ENCODE measurements around the gene SUPT6H. TPM values are rescaled to one million over a fixed set of nuclear protein-coding genes. Genes with fewer than 3 reads are reported as not detected.

Gene SUPT6H
- total and polyA plus RNA-seq, 9 of the 15 experiments (the other 6 are each of a cell fraction or from before 2014, with no cell fraction given) = 1.7 to 77.7 (median 49.2) TPM

DNA sequence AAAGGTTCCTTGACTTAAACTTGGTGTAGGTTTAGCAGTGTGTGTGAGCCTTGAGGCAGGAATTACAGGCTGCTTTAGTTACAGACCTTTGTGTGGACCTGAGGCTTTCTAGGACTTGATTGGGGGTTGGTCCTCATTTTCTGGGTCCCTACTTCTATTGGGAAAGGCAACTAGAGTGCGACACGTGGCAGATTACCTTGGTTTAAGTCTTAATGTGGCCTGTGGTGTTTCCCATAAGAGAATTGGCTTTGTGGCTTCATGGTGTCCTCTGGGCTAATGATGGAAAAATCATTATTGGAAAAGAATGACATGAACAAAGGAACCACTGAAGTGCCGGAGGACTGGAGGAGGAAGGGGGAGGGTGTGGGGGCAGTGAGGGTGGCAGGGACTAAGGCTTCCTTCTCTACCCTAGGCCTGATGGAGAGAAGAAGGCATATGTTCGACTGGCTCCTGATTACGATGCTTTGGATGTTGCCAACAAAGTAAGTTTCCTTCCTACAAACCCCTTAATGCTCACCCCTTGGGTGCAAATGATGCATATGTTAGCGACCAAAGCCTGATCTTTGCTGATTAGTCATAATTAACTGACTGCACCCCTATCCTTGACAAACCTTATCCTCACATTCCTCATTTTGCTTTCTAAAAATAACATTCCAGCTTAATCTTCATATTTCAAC lies 61.3 kb downstream of the SUPT6H start (continued):
- TF ChIP-seq POLR3G (IDR thresholded peaks at IDR 0.05; ENCODE audit: extremely low read depth, insufficient read length, insufficient replicate concordance) (no peak), ZBTB8A (IDR thresholded peaks at IDR 0.05; ENCODE audit: partially characterized antibody) (no peak), ZNF253 (CRISPR knock-in tag; conservative IDR thresholded peaks at IDR 0.05) (0 out of 2 replicates have a peak, but pooled peaks have one; percentile 23), POLR2G (IDR thresholded peaks at IDR 0.05; ENCODE audit: low read depth, low read length) (0 out of 2 replicates have a peak, but pooled peaks have one; percentile 24), POLR2A (conservative IDR thresholded peaks at IDR 0.05) (peak; percentile 2; the same call in 1 of the 2 replicates), PCBP1 (IDR thresholded peaks at IDR 0.05; ENCODE audit: low read depth, low read length, poor library complexity, severe bottlenecking) (no peak)
- TF ChIP-seq, protein P1, sequence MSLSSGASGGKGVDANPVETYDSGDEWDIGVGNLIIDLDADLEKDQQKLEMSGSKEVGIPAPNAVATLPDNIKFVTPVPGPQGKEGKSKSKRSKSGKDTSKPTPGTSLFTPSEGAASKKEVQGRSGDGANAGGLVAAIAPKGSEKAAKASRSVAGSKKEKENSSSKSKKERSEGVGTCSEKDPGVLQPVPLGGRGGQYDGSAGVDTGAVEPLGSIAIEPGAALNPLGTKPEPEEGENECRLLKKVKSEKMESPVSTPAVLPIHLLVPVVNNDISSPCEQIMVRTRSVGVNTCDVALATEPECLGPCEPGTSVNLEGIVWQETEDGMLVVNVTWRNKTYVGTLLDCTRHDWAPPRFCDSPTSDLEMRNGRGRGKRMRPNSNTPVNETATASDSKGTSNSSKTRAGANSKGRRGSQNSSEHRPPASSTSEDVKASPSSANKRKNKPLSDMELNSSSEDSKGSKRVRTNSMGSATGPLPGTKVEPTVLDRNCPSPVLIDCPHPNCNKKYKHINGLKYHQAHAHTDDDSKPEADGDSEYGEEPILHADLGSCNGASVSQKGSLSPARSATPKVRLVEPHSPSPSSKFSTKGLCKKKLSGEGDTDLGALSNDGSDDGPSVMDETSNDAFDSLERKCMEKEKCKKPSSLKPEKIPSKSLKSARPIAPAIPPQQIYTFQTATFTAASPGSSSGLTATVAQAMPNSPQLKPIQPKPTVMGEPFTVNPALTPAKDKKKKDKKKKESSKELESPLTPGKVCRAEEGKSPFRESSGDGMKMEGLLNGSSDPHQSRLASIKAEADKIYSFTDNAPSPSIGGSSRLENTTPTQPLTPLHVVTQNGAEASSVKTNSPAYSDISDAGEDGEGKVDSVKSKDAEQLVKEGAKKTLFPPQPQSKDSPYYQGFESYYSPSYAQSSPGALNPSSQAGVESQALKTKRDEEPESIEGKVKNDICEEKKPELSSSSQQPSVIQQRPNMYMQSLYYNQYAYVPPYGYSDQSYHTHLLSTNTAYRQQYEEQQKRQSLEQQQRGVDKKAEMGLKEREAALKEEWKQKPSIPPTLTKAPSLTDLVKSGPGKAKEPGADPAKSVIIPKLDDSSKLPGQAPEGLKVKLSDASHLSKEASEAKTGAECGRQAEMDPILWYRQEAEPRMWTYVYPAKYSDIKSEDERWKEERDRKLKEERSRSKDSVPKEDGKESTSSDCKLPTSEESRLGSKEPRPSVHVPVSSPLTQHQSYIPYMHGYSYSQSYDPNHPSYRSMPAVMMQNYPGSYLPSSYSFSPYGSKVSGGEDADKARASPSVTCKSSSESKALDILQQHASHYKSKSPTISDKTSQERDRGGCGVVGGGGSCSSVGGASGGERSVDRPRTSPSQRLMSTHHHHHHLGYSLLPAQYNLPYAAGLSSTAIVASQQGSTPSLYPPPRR (CRISPR knock-in tag; IDR thresholded peaks at IDR 0.05; ENCODE audit: borderline replicate concordance) = 0 out of 2 replicates have a peak, but pooled peaks have one; percentile 35
- TF ChIP-seq, protein P2, sequence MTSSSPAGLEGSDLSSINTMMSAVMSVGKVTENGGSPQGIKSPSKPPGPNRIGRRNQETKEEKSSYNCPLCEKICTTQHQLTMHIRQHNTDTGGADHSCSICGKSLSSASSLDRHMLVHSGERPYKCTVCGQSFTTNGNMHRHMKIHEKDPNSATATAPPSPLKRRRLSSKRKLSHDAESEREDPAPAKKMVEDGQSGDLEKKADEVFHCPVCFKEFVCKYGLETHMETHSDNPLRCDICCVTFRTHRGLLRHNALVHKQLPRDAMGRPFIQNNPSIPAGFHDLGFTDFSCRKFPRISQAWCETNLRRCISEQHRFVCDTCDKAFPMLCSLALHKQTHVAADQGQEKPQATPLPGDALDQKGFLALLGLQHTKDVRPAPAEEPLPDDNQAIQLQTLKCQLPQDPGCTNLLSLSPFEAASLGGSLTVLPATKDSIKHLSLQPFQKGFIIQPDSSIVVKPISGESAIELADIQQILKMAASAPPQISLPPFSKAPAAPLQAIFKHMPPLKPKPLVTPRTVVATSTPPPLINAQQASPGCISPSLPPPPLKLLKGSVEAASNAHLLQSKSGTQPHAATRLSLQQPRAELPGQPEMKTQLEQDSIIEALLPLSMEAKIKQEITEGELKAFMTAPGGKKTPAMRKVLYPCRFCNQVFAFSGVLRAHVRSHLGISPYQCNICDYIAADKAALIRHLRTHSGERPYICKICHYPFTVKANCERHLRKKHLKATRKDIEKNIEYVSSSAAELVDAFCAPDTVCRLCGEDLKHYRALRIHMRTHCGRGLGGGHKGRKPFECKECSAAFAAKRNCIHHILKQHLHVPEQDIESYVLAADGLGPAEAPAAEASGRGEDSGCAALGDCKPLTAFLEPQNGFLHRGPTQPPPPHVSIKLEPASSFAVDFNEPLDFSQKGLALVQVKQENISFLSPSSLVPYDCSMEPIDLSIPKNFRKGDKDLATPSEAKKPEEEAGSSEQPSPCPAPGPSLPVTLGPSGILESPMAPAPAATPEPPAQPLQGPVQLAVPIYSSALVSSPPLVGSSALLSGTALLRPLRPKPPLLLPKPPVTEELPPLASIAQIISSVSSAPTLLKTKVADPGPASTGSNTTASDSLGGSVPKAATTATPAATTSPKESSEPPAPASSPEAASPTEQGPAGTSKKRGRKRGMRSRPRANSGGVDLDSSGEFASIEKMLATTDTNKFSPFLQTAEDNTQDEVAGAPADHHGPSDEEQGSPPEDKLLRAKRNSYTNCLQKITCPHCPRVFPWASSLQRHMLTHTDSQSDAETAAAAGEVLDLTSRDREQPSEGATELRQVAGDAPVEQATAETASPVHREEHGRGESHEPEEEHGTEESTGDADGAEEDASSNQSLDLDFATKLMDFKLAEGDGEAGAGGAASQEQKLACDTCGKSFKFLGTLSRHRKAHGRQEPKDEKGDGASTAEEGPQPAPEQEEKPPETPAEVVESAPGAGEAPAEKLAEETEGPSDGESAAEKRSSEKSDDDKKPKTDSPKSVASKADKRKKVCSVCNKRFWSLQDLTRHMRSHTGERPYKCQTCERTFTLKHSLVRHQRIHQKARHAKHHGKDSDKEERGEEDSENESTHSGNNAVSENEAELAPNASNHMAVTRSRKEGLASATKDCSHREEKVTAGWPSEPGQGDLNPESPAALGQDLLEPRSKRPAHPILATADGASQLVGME (CRISPR knock-in tag; IDR thresholded peaks at IDR 0.05) = no peak
- TF ChIP-seq, protein P3, sequence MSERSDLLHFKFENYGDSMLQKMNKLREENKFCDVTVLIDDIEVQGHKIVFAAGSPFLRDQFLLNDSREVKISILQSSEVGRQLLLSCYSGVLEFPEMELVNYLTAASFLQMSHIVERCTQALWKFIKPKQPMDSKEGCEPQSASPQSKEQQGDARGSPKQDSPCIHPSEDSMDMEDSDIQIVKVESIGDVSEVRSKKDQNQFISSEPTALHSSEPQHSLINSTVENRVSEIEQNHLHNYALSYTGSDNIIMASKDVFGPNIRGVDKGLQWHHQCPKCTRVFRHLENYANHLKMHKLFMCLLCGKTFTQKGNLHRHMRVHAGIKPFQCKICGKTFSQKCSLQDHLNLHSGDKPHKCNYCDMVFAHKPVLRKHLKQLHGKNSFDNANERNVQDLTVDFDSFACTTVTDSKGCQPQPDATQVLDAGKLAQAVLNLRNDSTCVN (CRISPR knock-in tag; IDR thresholded peaks at IDR 0.05) = no peak
- TF ChIP-seq, protein P4, sequence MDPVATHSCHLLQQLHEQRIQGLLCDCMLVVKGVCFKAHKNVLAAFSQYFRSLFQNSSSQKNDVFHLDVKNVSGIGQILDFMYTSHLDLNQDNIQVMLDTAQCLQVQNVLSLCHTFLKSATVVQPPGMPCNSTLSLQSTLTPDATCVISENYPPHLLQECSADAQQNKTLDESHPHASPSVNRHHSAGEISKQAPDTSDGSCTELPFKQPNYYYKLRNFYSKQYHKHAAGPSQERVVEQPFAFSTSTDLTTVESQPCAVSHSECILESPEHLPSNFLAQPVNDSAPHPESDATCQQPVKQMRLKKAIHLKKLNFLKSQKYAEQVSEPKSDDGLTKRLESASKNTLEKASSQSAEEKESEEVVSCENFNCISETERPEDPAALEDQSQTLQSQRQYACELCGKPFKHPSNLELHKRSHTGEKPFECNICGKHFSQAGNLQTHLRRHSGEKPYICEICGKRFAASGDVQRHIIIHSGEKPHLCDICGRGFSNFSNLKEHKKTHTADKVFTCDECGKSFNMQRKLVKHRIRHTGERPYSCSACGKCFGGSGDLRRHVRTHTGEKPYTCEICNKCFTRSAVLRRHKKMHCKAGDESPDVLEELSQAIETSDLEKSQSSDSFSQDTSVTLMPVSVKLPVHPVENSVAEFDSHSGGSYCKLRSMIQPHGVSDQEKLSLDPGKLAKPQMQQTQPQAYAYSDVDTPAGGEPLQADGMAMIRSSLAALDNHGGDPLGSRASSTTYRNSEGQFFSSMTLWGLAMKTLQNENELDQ (CRISPR knock-in tag; IDR thresholded peaks at IDR 0.05; ENCODE audit: borderline replicate concordance) = no peak

All from K562 (cell line).